ENCODE results near the gene SMAD6.

The SMAD6 gene

GRCh38 chr15:66654739-66655375 lies 47.2 kb upstream of the SMAD6 start:
- DNase-seq = peak; percentile 47
- Mint-ChIP-seq H3K36me3 (ENCODE audit: low read depth) (no peaks in the 10 kb centered on the region), H3K27me3 (ENCODE audit: low read depth, poor library complexity) (peaks cover 3% of the 10 kb centered on the region), H3K4me1 (peaks cover 63% of the 10 kb centered on the region), H3K4me3 (no peak overlapping the region), H3K27ac (no peak overlapping the region), H3K9me3 (no peaks in the 10 kb centered on the region)
- no peak for TF ChIP-seq CTCF (IDR thresholded peaks at IDR 0.05)

GRCh38 chr15:66655511-66655910 lies 46.5 kb upstream of the SMAD6 start:
- H3K9me3 Mint-ChIP-seq = no peaks in the 10 kb centered on the region
- no peak overlapping the region for H3K27ac Mint-ChIP-seq
- H3K27me3 Mint-ChIP-seq (ENCODE audit: low read depth, poor library complexity) = peaks cover 3% of the 10 kb centered on the region
- DNase-seq = no peak
- H3K4me3 Mint-ChIP-seq = peak overlapping the region; percentile 55
- H3K36me3 Mint-ChIP-seq (ENCODE audit: low read depth) = no peaks in the 10 kb centered on the region
- H3K4me1 Mint-ChIP-seq = peaks cover 56% of the 10 kb centered on the region
- TF ChIP-seq CTCF (IDR thresholded peaks at IDR 0.05) = no peak

- Mint-ChIP-seq H3K27ac (no peak overlapping the region), H3K4me1 (peaks cover 55% of the 10 kb centered on the region)
These were observed 46.0 kb upstream of the SMAD6 start for GRCh38 chr15:66655997-66656396.

GRCh38 chr15:66657185-66658020 lies 44.6 kb upstream of the SMAD6 start:
- H3K27me3 Mint-ChIP-seq (ENCODE audit: low read depth, poor library complexity) = peaks cover 6% of the 10 kb centered on the region
- no peak overlapping the region for H3K27ac Mint-ChIP-seq
- H3K4me3 Mint-ChIP-seq = no peak overlapping the region
- DNase-seq = peak; percentile 39
- H3K36me3 Mint-ChIP-seq (ENCODE audit: low read depth) = no peaks in the 10 kb centered on the region
- no peaks in the 10 kb centered on the region for H3K9me3 Mint-ChIP-seq
- H3K4me1 Mint-ChIP-seq = peaks cover 56% of the 10 kb centered on the region
- no peak for TF ChIP-seq CTCF (IDR thresholded peaks at IDR 0.05)

More at GRCh38 chr15:66655997-66656396, 46.0 kb upstream of the SMAD6 start:
- no peaks in the 10 kb centered on the region for H3K36me3 Mint-ChIP-seq (ENCODE audit: low read depth)
- peaks cover 3% of the 10 kb centered on the region for H3K27me3 Mint-ChIP-seq (ENCODE audit: low read depth, poor library complexity)
- no peak for TF ChIP-seq CTCF (IDR thresholded peaks at IDR 0.05)
- H3K4me3 Mint-ChIP-seq = no peak overlapping the region
- H3K9me3 Mint-ChIP-seq = no peaks in the 10 kb centered on the region
- DNase-seq = no peak

GRCh38 chr15:66658044-66658443 lies 44.0 kb upstream of the SMAD6 start:
- Mint-ChIP-seq H3K27ac (no peak overlapping the region), H3K27me3 (ENCODE audit: low read depth, poor library complexity) (peaks cover 6% of the 10 kb centered on the region), H3K36me3 (ENCODE audit: low read depth) (no peaks in the 10 kb centered on the region), H3K4me1 (peaks cover 49% of the 10 kb centered on the region), H3K4me3 (no peak overlapping the region), H3K9me3 (no peaks in the 10 kb centered on the region)
- no peak for TF ChIP-seq CTCF (IDR thresholded peaks at IDR 0.05)
- DNase-seq = no peak
